ENCODE results near the gene MLF2.

The MLF2 gene

GRCh38 chr12:6777386-6777785, 24.4 kb upstream of the MLF2 start:
- DNase-seq, result no peak

GRCh38 chr12:6775185-6776174, 22.5 kb upstream of the MLF2 start:
- no peak for DNase-seq

GRCh38 chr12:6774499-6775062, 21.6 kb upstream of the MLF2 start:
- DNase-seq, result no peak

DNA sequence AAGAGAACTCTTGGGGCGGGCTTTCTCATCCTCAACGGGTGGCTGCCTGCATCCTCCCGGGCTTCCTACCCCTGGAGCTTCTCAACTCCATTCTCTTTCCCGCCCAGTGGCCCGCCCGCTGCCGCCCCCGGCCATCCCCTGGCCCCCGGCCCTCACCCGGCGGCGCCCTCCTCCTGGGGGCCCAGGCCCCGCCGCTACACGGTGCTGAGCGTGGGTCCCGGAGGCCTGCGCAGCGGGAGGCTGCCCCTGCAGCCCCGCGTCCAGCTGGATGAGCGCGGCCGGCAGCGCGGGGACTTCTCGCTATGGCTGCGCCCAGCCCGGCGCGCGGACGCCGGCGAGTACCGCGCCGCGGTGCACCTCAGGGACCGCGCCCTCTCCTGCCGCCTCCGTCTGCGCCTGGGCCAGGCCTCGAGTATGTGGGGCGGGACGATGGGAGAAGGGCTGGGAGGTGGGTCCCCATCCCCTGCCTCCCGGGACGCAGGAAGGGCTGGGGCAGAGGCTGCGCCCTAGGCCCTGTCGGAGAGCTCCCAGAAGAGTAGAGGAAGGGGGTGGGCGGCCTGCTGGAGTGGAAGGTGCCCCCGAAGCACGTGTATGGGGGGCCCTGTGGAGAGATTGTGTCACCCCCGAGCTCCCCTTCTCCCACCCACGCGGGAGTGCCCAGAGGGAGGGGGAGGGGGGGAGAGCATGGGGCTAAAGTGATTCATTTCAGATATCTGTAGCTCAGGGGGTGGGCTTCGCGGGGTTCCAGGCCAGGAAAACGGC, 20.8 kb upstream of the MLF2 start:
- DNase-seq, result no peak

DNA sequence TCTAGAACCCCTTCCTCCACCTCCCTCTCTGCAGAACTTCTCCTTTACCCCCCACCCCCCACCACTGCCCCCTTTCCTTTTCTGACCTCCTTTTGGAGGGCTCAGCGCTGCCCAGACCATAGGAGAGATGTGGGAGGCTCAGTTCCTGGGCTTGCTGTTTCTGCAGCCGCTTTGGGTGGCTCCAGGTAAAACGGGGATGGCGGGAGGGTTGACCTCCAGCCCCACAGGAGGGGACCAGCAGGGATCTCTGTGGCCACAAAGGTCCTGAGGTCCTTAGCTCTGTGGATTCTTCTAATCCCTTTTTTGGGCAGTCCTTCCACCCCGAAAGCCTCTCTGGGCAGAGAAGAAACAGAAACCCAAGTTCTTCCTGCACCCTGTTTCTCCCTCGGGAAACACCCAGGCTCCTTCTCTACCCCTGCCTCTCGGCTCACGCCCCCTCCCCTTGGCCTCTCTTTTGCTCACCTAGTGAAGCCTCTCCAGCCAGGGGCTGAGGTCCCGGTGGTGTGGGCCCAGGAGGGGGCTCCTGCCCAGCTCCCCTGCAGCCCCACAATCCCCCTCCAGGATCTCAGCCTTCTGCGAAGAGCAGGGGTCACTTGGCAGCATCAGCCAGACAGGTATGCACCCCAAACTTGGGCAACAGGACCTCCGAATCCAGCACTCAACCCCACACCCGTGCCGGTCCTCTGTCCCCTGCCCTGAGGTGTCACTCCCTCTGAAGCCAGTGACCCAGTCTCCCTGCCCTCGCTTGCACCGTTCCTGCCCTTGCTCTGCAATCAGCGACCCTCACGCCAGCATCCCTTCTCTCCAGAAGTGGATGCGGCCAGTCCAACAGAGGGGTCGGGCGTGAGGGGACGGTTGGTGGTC, 20.0 kb upstream of the MLF2 start:
- DNase-seq, result peak; percentile 5

DNA sequence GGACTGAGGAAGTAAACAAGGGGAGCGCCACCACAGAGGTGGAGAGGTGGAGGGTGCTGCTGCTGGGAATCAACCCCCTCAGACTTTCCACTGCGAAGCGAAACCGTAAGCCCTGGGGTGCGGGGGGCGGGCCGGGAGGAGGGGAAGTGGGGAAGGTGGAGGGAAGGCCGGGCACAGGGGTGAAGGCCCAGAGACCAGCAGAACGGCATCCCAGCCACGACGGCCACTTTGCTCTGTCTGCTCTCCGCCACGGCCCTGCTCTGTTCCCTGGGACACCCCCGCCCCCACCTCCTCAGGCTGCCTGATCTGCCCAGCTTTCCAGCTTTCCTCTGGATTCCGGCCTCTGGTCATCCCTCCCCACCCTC, 19.4 kb upstream of the MLF2 start, which contains the start of gene LAG3:
LAG3 (plus strand) TSS at position 190 of the 365 bp plus-strand sequence. CDS start 333 bp downstream, outside the sequence.
- DNase-seq, result no peak

DNA sequence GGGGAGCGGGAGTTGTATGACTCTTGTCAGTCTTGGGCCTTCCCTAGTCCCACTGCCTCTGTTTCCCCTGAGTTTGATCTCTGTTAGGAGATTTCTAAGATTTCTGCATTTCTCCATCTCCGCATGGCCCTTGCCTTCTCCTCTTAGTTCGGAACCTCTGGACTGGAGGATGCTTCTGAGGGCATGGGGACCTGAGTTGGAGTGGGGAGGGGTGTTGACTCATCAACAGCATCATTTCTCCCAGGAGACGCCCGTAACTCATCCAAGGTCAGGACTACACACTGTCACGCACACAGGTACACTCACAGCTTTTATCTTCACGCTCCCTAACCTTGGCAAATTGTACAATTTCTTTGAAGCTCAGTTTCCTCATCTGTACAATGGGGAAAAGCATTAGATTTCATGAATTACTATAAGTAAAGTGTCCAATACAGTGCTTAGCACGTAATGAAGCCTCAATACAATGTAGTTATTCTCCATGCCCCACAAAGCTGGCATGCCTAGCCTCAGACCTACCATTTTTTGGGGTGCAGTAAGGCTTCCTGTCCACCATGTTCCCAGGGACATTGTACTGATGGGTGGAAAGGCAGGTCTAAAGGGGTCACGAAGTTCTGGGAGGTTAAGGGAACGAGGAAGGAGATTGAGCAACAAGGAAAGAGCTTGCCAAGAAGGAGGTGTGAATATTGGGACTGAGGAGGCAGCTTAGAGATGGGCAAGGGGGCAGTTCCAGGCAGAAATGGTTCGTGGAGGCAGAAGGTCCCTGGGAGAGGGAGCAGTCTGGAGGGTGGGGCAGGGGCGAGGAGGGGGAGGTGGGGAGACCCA, 18.8 kb upstream of the MLF2 start:
- DNase-seq, result no peak

GRCh38 chr12:6771091-6771495, 18.2 kb upstream of the MLF2 start:
- DNase-seq, result no peak

GRCh38 chr12:6770600-6770999, 17.7 kb upstream of the MLF2 start:
- no peak for DNase-seq

- DNase-seq, result no peak
Measured at GRCh38 chr12:6770094-6770493, 17.2 kb upstream of the MLF2 start.

DNA sequence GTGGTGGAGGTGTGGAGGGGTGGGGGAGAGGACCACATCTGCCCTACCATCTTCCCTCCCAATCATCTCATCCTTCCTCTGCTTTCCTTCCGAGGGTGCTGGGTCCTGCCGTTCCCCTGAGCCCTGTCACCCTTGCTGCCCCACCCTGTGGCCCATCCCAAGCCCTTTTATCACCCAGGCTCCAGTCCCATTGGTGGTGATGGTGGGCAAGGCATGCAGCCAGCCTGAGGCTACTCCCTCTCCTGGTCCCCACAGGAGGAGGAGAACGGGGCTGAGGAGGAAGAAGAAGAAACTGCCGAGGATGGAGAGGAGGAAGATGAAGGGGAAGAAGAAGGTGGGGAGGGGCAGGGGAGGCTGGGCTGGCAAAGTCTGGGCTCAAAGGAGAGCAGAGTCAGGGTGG, 16.7 kb upstream of the MLF2 start:
- DNase-seq, result no peak

GRCh38 chr12:6768990-6769389, 16.0 kb upstream of the MLF2 start:
- peak; percentile 52 for DNase-seq

- DNase-seq, result peak; percentile 37
Measured at GRCh38 chr12:6768437-6768914, 15.5 kb upstream of the MLF2 start.

- peak; percentile 54 for DNase-seq
Measured at GRCh38 chr12:6767353-6768319, 14.7 kb upstream of the MLF2 start.

- DNase-seq, result peak; percentile 78
Measured at GRCh38 chr12:6766651-6767349, 13.9 kb upstream of the MLF2 start.

DNA sequence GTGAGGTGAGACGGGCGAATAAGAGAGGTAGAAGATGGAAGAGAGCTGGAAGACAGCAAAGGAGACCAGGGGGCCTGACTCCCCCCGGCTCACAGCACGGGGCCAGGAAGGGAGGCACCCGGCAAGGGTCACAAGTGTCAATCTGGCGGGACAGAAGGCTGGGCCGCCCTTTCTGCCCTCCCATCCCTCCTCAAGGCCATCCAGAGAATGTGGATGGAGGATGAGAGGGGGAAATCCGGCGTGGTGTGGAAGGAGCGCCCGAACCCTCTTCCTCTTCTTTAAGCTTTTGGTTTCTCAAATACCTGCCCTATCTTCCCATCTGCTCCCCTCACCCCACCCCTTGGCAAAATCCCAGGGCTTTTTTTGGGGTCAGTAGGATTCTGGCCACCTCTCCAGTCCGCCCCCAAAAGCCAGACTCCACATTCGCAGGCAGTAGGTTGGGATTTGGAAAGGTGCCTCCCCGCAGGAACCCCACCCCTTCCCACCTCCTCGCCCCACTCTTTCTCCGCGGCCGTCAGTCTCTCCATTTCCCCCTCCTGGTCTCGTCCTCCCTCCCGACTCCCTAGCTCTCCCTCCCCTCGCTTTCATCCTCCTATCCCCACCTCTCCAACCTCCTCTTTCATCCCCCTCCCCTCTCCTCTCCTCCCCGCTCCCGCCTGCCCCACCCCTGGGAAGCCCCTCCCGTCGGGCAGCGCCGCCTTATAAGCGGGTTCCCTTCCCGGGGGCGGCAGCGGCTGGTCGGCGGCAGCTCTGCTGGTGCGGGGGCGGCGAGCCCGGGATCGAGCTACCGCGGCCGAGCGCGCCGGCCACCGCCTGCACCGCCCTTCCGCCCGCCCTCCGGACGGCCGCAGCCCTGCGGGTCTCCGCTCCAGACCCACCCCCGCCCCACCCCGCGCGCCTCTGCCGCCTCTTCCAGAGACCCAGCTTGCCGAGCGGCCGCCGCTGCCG, 13.0 kb upstream of the MLF2 start, which contains the start of gene PTMS:
PTMS (plus strand) TSS at position 730 of the 948 bp plus-strand sequence. CDS start 343 bp downstream, outside the sequence.
- DNase-seq, result peak; percentile 89

GRCh38 chr12:6765048-6765633, 12.2 kb upstream of the MLF2 start:
- peak; percentile 89 for DNase-seq
